ELR (cell line): ENCODE data around the gene ATP2B3.

Experiments
- DNase-seq: peaks from one replicate; pipeline ENCODE4 v3.0.0-alpha.2; 2015; ENCODE audit warnings: low read depth

The ATP2B3 gene

DNA sequence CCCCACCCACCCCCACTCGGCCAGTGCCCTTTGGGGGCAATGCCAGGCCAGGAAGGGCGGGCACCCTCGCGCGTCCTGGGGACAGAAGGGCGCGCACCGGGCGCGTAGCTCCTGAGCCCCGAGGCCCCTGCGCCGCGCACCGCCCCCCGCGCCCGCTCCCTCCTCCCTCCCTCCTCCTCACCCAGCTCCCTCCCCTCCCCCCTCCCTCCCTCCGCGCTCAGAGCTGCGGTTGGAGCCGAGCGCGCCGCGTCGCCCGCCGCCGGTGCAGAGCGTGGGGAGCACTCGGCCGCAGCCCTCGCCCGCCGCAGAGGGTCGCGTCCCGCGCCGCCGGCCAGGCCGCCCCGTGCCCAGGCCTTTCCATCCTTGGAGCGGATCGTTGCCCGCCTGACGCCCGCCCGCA, at the start of gene ATP2B3:
Gene ATP2B3, plus strand, starts transcription at position 220 of the 400 bp plus-strand sequence. CDS start 18,606 bp downstream, outside the sequence.
- DNase-seq, result no peak

DNA sequence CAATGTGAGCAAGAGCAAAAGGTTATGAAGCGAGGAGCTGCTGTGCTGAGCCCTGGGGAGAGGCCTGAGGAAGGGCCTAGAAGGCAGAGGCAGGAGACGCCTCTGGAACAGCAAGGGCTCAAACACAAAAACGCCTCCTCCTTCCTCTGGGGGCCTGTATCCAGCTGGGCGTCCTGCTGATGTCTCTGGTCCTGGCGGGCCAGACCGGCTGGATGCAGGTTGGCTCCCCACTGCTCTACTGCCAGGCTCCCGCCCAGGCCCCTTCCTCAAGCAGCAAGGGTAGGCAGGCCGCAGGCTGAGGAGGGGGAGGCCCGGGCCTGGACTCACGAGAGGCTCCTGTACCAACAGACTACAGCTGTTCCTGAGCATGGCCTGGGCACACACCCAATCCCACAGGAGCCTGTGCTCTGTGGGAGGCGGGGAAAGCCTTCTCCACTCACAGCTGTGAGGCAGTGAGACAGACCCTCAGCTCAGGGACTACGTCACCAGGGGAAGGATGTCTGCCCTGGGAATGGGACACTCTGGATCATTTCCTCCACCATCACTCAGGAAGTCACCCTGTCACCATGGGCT, 49.3 kb upstream of the ATP2B3 start:
- no peak for DNase-seq

DNA sequence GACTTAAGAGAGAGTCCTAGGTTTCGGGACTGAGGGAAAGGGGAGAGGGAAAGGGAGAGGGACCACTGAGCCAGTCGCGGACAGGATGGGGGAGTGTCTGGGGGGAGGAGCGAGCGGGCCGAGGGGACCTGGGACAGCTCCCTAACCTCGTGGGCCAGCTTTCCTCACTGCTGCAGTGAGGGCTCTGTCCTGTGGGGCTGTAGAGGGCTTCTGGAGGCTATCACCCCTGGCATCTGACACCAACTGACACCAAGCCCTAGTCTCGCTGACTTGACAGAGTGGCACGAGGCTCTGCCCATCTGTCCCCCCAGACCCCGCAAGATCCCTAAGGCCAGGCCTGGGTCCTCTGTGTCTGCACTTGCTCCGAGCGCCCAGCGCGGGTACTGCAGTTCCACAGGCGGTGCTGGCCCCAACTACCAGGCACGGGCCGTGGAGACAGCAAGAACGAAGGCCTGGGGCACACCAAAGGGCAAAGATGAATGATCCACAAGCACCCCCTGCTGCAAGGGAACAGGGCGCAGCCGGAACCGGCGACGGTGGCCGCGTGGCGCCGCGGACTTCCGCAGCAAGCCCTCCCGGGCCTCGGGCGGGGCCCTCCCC, 47.5 kb upstream of the ATP2B3 start:
- DNase-seq, result peak; percentile 59

DNA sequence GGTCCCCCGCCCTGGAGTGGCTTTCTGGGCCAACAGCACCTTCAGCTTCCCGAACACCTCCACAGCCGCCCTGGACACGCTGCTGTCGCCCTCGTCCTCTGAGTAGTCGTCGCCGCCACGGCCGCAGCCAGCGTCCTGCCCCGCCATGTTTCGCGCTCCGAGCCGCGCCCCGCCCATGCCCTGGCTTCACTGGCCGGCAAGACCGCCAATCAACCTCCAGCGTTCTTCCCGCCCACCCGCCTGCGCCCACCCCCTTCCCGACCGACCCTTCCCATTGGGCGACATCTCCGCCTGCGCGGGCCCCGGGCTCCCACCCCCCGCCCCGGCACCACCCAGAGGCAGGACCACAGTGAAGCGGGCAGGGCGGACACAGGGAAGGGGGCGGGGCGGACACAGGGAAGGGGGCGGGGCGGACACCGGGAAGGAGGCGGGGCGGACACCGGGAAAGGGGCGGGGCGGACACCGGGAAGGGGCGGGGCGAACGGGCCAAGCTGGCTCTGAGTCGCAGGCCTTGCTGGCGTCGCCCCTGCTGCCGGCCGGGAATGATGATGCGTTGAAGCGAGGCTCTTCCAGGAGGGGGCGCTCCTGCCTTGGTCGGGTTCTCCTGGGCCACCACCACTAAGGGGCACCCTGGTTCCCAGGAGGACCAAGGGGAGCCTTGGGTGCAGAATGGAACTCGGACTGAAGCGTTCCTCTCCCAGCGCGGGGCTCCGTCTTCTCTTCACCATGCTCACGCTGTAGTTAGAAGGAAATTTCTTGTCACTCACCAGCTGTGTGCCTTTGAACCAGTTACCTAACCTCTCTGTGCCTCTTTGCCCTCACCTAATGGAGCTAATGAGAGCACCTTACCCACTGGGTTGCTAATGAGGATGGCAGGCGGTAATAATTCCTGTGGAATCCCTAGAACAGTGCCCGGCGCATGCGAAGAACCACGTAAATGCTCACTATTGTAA, 46.8 kb upstream of the ATP2B3 start, which contains the start of gene HAUS7:
Gene HAUS7, minus strand, starts transcription at position 166 of the 953 bp plus-strand sequence. Its CDS starts 19 bp downstream, at position 147.
- peak; percentile 85 for DNase-seq

DNA sequence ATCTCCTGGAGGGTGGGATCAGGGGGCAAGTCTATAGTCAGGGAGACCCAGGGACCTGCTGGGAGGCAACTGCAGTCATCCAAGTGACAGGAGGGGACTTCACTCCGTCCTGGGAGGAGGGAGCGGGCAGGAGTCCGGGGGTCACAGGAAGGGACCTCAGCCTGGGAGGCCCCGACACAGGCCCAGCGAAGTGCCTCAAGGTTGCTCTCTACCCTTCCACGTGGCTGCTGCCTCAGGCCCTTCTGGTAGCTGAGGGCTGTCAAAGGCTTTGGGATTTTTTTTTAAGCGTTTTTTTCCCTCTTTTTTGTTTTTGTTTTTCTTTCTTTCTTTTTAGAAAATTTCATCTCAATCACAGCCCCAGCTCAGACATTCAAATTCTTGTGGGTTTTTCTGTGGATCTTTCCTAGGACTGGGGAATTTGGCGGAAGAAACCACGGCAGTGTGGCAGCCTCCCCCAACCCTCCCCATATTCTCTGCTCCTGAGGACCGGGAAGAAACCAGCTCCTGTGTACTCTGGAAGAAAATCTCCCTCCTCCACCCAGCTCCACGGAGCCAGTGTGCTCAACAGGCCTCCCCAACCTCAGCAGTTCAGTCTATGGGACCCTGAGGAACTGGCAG, 45.7 kb upstream of the ATP2B3 start:
- DNase-seq, result no peak

DNA sequence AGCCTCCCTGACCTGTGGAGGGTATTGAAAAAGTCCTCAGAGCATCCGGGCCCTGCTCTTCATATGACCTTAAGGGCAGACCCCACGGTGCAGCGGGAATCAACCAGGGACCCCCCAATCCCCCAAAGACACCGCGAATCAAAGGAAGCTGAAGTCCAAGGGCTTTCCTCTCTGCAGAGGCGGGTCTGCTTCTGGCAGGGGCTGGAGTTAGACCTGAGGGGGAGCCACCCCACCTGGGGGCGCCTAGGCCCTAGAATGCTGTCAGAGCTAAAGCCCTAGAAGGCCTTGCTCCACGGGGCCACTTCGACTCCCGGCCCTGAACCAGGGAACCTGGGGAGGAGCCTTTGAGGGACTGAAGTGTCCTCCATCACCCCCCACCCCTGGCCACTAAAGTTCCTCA, 44.3 kb upstream of the ATP2B3 start:
- DNase-seq, result no peak

DNA sequence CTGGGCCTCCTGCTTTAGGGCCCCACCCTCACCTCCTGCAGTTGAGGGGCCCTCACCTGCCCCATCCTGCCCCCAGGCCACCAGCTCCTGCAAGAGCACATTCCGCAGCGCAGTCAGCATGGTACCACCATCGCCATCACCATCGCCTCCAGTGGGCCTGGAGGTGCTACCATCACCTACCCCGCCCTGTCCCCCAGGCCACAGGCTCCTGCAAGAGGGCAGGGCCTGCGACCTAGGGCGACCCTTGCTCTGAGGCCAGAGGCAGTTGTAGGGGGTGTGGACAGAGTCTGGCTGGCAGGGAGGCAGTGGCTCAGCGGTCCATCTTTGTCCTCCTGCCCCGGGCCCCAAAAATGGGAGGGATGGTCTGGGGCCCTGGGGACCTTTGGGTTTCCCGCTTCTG, 43.2 kb upstream of the ATP2B3 start:
- no peak for DNase-seq

DNA sequence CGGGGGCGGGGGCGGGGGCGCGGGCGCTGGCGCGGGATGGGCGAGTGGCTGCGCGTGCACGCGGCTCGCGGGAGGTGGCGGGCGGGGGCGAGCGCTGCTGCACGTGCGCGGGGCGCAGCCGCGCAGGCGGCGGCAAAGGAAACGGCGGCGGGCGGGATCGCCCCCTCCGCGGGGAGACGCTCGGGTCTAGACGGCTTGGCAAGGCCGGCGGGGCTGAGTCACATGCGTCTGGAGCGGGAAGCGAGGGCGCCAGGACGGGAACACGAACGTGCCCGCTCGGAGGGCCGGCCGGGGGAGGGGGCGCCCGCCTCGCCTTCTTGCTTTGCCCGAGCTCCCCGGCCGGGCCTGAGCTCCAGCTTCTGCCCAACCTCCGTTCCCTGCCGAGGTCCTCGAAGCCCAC, 42.7 kb upstream of the ATP2B3 start:
- peak; percentile 66 for DNase-seq

DNA sequence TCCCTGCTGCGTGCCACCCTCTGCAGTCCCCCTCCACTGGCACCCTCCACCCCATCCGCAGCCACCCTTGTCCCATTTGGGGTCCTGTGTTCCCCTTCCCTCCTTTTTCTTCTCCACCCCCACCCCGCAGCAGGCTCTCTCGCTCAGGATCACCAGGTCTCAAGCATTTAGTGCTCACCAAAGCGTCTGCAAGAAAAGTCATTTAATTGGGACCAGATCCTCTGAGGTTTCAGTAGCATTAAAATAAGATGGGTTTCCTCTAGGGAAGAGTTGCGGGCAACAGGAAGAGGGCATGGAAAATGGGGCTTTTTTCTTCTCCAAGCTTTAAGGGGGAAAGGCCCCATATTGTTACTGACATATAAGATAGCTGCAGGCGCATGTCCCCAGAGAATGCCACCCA, 42.2 kb upstream of the ATP2B3 start:
- DNase-seq, result no peak

DNA sequence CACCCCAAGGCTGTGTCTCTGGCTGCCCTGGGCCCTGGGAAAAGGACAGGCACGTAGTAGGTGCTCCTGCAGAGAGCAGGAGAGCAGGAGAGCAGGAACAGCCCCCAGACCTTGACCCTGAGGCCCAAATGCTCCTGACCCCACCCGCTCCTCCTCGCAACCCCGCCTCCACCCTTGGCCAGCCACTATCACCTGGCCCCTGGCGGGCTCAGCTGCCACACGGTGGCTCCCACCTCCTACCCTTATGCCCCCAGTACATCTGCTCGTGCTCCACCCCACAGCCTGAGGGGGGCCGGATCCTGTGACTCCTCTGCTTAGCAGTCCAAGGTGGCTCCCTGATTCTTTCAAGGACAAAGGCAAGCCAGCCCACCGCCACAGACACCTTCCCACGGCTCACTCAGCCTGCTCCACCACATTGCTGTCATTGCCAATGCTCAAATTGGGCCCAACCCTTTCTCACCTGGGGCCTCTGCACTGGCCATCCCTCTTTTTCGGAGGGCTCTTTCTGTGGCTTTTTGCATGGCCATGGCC, 41.6 kb upstream of the ATP2B3 start:
- DNase-seq, result no peak

DNA sequence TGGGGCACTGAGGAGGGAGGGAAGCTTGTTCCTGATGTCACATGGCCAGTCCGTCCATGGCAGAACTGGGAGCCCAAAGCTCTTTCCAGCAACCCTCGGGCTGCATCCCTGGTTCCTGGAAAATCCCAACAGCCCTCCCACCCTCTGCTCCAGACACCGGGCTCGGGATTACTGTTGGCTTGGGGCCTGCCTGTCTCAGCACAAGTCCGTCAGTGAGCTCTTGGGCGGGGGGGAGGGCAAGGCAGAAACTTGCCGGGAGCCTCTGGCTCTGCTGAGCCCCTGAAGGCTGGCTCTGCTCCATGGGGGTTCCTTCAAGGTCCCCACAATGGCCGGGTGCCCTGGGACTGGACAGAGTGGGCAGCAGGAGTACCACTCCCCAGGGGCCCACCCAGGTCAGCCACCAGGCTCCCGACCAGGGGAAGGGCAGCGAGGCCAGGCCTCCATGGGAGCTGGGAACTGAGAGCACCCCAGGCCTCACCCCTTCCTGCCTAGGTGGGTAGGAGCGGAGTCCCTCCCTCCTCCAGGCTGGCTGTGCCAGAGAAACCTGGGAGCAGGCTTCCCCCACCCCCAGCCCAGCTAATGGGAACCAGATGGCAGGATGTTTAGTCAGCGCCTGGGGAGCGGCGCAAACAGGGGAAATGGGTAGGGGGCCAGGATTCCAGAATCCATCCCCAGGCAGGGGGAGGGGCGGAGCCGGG, 40.6 kb upstream of the ATP2B3 start:
- peak; percentile 51 for DNase-seq

DNA sequence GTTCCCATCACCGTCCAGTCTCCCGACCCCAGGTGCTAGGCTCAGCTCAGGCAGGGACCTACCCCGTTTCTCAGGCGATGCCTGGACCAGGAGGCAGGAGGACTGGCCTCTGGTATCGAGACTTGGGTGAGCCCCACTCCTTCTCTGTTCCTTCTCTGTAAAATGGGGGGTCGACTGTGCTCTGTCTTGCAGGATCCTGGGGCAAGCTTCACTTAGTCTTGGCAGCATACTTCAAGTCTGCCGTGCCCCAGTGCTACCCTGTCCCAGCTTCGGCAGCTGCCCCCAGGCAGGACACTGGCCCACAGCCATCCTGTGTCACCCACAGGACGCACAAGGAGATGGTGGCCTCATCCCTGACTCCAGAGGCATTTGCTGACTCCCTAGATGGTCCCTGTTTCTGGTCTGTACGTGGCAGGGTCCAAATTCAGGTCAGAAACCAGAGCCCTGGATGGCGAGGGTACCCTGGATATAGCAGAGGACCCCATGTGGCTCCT, 40.0 kb upstream of the ATP2B3 start:
- no peak for DNase-seq

DNA sequence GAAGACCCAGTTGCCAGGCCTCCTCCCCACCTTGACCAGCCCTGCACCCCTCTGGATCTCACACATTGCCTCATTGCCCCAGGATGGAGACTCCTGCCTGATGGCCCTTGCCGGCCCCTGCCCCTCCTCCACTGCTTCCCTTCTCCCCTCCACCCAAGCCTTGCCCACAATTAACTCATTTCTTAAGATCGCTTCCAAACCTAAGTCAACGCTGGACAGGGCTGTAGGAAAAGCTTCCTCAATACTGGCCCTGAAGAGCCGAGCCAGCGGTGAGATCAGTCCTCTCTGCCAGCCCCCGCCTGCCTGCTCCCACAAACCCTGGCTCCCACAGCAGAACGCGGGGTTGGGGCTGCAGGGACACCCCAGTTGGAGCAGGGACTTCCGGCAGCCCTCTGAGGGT, 39.5 kb upstream of the ATP2B3 start:
- DNase-seq, result no peak

DNA sequence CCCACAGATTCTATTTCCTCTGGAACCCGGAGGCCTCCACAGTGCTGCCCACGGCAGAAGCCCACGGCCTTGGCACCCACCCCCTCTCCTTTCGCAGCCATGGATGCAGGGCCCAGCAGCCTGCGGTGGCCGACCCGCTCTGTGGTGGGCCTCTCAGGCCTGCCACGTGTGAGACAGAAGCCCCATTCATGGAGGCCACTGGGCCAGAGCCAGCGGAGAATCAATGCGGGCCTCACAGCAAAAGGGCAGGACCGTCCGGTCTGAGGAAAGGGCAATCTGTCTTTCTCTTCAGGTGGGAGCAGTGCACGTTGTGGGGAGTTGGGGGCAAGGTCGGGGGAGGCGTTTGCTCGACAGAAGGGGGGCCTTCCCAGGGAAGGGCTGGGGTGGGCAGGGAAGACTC, 38.7 kb upstream of the ATP2B3 start:
- no peak for DNase-seq

DNA sequence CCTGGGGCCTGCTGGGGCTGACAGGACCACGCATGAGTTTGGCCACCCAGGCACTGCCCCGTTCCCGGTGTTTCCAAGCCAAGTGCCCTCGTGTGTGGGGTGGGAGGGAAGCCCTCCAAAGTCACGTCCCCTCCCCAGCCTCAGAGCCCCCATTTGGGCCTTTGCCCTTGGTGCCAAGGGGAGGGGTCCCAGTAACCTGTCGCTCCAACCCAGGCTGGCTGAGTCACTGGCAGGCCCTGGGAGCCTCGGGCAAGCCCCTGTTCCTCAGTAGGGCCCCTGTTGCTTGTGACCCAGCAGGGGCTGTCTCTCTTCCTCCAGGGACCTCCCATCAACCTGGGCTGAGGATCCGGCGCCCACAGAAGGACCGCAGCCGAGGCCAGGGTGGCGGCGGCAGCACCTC, 36.4 kb upstream of the ATP2B3 start:
- no peak for DNase-seq

DNA sequence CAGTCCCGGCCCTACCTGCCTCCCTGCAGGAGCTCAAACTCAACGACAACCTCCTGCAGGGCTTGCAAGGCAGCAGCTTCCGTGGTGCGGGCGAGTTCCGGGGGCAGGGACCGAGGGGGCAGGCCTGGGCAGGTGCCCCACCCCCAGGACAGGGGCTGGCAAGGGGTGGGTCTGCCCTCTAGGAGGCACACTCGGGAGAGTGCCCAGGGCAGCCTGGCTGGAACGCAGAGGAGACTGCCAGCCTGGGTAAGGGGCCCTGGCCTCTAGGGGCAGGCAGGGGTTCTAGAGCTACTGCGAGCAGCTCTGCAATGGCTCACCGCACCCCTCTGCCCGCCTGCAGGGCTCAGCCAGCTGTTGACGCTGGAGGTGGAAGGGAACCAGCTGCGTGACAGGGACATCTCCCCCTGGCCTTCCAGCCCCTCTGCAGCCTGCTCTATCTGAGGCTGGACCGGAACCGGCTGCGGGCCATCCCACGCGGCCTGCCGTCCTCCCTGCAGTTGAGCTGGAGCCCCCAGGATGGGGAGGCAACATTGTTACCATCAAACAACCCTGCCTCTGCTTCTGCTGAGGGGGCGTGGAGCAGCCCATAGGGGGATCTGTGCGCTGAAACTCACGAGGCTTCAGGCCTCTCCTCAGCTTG, 34.9 kb upstream of the ATP2B3 start:
- DNase-seq, result no peak

DNA sequence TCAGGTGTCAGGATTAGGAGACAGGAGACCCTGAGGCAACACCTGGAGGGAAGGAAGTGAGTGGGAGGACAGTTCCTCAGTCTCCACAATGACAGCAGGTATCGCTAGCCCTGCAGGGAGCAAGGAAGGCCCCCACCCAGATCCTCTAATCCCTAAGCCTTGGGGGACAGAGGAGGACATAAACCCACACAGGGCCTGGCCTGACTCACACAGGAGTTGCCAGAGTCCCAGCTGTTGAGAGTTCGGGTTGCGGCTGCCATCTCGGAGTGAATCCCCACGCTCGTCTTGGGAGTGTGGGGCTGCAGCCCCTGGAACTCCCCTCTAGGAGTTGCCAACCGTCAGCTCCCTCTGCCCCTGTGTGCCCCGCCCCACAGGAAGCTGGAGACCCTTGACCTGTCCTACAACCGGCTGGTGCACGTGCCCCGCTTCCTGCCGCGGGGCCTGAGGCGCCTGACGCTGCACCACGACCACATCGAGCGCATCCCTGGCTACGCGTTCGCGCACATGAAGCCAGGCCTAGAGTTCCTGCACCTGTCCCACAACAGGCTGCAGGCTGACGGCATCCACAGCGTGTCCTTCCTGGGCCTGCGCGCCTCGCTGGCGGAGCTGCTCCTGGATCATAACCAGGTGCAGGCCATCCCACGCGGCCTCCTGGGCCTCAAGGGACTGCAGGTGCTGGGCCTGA, 31.9 kb upstream of the ATP2B3 start:
- DNase-seq, result no peak

DNA sequence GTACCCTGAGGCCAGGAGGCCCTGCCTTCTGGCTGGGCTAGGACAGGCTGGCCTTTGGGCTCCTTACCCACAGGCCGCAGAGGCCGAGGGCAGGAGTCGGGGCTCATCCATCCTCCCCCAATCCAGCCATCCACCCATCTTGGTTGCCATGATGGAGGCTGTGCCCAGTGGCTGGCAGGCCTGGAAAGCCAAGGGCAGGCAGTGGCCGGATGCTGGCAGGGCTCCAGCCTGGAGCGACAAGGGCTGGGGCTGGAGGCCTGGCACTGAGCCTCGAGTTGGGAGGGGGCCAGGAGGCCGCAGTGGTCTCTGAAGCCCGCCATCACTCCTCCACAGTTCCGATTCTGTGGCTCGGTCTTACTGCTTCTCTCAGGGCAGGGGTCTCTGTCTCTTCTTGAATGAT, 31.3 kb upstream of the ATP2B3 start:
- DNase-seq, result no peak

DNA sequence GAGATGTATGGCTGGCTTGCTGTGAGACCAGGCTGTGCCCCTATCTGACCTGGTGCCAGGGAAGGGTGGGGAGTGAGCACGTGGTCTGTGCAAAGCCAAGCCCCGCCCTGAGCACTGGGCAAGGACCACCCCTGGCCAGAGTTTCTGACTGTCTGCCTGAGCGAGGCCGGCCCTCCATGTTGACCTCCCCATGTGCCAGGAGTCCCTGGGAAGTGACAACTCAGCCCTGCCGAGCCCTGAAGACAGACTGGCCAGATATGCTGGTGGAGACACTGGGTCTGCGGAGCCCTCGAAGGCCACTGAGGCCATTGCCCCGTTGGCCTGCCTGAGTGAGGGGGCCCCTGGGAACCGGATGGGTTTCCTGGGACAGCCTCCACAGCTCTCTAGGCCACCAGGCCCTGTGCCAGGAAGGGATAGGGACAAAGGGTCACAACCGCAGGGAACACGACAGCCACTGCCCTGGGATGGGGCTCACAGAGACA, 29.8 kb upstream of the ATP2B3 start:
- DNase-seq, result no peak

DNA sequence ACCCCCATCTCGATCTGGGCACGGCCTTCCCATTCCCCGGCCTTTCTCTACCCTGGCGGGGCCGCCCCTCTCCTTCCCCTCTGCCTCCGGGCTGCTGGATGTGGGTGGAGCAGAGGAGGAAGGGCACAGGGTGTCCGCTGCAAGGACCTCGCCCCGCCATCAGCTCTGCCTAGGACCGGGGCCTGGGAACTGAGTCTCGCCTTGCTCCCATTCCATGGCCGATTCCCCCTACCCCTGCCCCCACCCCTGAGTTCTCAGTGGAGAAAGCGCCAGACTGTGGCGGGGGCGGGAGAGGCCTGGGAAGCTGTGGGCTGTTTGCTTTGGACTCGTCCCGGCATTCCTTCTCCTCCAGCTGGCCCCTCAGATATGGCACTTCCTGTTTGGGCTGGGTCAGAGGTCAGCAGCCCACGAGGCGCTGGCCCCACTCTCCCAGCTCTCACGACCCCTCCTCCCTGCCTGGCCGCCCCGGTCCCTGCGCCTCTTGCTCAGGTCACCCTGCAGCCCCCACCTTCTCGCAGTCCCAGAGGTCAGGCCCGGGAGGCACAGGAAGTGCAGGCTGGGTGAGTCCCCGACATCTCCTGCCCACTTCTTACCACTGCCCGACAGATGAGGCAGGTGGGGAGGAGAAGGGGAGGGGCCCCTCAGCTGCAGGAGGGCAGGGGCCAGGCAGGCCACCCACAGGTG, 29.1 kb upstream of the ATP2B3 start:
- DNase-seq, result no peak
